EL (cell line): Measurements from ENCODE around the gene TNPO1.
"Not testable (repeated sequence)": the region's sequence is repeated elsewhere in the genome, so short reads cannot be mapped to it uniquely, and the experiment has no call there.

Source experiments
- DNase-seq: peaks from one replicate; pipeline ENCODE4 v3.0.0-alpha.2; 2016

TNPO1 gene

DNA sequence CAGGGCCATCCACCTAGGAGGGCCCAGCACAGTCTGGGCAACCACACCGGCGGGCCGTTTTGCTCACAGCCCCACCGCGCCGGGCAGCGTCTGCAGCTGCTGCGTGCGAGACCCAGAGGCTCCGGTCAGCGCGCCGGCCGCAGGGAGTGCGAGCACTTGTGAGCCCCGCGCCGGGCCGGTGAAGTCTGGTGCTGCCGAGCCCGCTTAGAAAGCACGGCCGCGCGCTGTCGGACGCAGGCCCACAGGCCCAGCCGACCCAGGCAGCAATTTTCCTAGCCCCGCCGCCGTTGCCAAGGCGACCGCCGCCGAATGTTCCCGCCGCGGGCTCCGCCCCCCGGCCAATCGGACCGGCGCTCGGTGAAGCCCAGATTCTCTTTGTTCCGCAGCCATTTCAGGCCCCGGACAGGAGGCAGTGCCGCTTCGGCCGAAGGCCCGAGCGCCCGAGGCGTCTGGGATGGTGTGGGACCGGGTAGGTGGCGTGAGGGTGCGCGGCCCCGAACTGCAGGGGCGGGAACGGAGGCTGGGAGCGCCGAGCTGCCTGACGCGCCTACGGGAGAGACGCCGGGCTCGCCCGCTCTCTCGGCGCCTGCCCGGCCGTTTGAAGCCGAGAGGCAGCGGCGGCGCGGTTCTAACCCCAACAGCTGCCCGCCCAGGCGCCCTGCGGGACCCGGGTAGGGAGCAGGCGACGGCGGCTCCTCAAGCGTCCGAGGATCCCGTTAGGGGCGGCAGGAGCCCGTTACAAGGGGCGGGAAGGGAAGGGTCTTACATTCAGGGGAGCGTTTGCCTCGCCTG is at the start of gene TNPO1:
Gene TNPO1, plus strand, starts transcription at position 378 of the 792 bp plus-strand sequence. Its CDS starts 77 bp downstream, at position 455.
- DNase-seq = peak; percentile 92

DNA sequence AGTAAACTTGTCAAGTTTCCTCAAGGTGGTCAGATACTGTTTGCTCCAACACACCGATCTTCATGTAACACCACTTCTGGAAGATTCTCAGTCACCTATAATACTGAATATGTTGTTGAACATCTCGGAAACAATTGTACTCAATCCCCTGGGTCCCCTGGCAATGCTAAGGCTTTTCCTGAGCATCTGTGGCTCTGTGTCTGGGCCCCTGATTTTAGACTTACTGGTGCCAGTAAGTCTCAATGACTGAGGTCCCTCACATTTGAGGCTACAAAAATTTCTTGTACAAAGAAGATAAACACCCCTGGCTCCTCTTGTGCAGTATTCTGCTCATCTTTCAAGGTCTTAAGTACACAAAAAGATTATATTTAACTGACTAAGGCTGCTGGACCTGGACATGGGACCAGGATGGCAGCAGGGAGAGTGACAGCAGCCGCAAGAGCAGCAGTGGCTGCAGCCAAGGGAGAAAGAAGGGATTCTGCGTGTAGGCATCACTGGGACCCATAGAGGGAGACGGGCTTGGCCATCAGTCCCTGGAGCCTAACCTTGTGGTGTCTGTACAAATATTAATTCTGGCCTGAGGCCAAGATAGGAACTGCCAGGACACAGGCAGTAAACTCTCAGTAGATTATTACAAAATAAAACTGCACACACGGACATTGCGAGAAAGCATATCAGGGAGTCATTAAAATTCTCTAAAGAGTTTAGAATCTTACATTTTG is 49.0 kb upstream of the TNPO1 start:
- DNase-seq = no peak

DNA sequence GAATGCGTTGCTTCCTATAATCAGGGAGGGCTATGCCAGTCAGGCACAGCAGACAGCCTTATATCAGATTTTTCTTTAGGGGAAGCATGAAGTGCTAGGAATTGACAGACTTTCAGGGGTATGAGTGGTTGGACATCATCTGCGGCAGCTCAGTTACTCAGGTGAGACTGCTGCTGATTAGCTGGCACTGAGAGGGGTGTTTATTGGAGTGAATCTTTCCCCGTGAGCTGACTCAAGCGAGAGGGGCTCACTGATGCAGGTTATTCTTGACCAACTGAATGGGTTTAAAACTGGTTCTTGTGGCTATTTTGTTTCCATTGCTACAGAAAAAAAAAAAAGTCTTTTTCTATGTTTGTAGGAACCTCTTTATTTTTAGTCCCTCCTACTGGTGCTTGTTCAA is 46.2 kb upstream of the TNPO1 start:
- no peak for DNase-seq

DNA sequence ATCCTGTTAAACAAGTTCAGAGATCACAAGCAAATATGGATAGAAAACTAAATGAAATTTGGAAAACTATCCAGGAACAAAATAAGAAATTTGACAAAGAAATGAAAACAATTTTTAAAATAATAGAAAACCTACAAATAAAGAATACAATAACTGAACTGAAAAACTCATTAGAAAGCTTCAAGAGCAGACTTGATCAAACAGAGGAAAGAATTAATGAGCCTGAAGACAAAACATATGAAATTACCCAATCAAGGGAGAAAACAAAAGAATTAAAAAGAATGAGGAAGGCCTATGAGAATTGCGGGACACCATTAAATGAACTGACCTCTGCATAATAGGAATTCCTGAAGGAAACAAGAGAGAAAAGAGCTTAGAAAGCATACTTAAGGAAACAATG is 39.8 kb upstream of the TNPO1 start:
- DNase-seq = no peak

DNA sequence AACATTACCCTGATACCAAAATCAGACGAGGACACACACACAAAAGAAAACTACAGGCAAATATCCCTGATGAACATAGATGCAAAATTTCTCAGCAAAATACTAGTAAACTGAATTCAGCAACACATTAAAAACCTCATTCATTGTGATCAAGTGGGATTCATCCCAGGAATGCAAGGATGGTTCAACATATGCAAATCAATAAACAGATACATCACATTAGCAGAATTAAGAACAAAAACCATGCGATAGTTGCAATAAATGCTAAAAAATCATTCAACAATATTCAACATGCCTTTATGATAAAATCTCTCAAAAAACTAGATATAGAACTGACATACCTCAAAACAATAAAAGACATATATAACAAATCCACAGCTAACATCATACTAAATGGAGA is 36.9 kb upstream of the TNPO1 start:
- no peak for DNase-seq

DNA sequence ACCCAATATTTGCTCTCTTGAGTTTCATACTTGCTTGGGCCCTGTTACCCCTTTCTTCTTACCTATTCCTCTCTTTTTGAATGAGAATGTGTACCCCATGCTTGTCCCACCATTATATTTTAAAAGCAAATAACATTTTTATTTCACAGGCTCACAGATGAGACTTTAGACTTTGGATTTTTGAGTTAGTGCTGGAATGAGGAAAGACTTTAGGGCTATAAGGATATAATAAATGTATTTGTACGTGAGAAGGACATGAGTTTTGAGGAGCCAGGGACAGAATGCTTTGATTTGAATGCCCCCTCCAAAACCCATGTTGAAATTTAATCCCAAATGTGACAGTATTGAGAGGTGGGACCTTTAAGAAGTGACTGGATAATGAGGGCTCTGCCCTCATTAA is 33.1 kb upstream of the TNPO1 start:
- no peak for DNase-seq

DNA sequence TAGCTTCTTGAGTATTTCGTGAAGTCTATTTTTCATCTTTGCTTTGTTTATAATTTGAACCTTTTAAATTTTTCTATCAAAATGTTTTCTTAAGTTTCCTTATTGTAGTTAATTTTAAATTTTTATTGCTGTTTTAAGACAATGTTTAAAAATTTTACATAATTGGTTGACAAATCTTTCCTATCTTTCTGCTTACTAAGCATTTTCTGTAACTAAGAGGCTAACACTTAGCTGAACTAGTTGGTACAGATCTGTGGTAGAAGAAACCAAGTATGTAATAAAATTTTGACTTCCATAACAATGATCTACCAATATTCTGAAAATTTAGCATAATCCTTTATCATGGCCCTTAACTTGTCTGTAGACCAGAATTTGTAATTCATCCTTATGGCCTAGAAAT is 32.3 kb upstream of the TNPO1 start:
- no peak for DNase-seq

DNA sequence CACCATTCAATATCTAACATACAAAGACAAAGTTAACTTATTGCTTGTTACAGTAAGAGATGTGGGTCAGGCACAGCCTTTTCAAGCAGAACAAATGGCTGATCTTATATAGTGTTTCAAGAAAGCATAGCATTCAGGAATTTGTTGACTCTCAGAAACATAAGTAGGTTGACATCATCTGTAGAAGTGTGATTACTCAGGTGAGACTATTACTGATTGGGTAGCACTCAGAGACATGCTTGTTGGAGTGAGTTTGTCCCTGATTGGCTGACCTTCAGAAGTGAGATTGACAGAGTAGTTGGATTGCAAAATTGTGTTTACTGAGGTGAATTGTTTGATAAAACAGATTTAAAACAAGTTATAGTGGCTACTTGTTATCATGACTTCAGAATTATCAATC is 30.7 kb upstream of the TNPO1 start:
- no peak for DNase-seq

DNA sequence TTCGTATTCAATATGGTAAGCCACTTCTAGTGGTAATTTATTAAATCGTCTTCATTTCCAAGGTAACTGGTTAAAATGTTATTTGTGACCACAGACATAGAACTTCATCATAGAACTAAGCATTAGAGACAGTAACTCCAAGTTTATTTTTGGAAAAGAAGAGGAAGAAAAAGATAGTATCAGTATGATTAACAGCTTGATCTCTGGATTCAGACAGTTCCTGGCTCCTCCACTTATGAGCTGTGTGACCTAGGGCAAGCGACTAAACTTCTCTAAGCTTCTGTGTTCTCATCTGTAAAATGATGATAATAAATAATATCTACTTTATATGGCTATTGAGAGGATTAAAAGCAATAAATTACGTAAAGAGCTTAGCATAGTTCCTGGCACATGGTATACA is 29.8 kb upstream of the TNPO1 start:
- no peak for DNase-seq

DNA sequence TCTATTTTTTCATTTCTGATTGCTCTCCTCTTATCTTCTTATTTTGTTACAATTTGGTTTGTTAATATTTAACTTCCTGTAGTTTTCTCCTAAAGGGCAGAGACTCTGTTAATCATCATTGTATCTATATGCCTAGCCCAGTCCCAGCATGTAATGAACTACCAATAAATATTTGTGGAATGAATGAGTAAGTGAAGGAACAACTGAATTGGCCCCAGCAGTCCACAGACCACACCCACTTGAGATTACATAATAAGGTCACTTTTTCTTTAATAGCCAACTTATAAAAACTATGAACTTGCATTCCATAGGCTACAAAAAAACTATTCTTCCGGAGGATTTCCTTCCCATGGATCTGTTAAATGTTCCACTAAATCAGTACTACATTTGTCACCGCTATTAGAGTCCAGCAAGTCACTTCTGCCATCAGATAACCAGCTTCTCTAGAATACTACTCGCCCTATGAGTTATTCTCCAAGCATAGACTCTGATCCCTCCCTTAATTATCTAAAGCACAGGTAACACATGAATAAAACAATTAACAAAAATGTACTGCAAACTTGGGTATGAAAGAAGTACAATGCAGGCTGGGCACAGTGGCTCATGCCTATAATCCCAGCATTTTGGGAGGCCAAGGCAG is 27.5 kb upstream of the TNPO1 start:
- DNase-seq = peak; percentile 65

DNA sequence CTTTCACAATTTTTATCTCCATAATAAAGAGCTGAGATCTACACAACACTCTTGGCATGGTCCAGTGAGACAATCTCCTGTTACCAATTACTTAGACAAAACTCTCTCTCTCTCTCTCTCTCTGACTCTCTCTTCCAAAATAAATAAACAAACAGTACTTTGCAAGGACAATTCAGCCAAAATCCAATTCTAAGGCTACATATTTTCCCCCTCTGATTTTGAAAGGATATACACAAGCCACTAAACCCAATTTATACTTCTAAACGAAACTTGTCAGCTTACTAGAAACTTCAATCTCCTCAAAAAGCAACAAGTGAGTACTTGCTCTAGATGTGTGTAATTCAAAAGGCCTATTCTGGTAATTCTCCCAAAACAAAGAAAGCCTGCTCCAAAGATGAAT is 26.3 kb upstream of the TNPO1 start:
- peak; percentile 8 for DNase-seq

DNA sequence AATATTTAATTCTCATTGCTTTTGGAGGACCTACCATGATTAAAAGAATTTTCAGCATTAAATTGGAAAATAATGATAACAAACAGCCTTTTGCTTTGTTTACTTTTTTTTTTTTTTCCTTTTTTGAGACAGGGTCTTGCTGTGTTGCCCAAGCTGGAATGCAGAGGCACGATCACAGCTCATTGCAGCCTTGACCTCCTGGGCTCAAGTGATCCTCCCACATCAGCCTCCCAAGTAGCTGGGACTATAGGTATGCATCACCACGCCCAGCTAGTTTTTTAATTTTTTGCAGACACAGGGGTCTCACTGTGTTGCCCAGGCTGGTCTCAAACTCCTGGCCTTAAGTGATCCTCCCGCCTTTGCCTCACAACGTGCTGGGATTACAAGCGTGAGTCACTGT is 23.8 kb upstream of the TNPO1 start:
- DNase-seq = not testable (repeated sequence)

DNA sequence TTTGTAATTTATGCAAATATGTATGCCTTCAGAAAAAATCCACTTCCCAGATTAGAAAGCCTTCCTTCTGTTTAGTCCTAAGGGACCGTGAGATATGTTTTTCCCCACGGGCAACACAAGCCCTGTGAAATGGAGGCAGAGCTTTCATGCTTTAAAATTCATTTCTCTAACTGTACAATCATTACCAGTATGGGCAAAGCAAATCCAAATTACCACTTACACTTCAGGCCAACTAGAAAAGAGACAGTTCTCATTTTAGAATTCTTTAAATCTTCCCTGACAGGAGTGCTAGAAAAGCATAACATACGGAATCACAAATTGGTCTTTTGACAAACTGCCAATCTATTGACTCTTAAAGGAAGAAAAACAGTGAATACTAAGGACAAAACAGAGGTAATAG is 20.5 kb upstream of the TNPO1 start:
- DNase-seq = no peak

DNA sequence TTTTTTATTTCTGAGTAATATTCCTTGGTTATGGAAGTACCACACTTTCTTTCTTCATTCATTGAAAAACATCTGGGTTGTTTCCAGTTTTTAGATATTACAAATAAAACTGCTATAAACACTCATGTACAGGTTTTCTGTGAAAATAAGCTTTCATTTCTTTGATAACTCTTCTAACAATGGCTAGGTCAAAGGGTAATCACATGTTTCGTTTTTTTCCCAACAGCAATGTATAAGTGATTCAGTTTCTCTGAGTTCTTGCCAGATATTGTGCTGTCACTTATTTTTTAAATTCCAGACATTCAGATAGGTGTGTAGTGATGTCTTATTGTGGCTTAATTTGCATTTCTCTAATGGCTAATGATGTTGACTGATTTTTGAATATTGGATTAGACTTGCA is 16.7 kb upstream of the TNPO1 start:
- DNase-seq = no peak

DNA sequence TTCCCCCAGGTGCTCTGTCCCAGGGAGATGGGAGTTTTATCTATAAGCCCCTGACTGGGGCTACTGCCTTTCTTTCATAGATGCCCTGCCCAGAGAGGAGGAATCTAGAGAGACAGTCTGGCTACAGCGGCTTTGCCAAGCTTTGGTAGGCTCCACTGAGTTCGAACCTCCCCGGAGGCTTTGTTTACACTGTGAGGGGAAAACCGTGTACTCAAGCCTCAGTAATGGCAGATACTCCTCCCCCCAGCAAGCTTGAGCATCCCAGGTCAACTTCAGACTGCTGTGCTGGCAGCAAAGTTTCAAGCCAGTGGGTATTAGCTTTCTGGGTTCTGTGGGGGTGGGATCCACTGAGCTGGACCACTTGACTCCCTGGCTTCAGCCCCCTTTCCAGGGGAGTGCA is 7.8 kb upstream of the TNPO1 start:
- not testable (repeated sequence) for DNase-seq

DNA sequence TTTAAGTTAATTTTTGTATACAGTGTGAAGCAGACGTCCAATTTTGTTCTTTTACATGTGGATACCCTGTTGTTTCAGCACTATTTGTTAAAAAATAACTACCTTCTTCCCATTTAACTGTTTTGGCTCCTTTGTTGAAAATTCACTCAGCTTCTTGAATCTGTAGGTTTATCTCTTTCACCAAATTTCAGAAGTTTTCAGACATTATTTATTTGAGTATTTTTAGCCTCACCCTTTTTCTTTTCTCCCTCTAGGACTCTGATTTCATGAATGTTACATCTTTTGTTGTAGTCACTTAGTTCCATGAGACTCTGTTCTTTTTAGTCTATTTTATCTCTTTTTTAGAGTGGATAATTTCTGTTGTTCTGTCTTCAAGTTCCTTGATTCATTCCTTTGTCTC is 4.6 kb upstream of the TNPO1 start:
- DNase-seq = no peak

DNA sequence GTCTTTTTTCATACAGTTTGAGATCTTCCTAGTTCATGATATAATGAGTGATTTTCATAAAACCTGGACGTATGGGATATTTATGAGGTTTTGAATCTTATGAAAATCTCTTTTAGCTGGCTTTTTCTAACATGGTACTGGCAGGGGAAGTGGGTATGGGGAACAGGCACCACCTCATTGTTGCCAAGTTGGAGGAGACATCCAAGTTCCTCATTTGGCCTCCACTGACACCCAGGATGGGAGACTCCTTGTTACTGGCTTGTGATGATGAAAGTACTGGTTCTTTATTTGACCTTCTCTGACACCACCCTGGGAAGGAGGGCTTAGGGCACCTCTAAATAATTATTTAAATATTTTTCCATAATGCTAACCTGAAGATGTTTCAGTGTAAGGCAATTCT is 4.0 kb upstream of the TNPO1 start:
- DNase-seq = no peak

DNA sequence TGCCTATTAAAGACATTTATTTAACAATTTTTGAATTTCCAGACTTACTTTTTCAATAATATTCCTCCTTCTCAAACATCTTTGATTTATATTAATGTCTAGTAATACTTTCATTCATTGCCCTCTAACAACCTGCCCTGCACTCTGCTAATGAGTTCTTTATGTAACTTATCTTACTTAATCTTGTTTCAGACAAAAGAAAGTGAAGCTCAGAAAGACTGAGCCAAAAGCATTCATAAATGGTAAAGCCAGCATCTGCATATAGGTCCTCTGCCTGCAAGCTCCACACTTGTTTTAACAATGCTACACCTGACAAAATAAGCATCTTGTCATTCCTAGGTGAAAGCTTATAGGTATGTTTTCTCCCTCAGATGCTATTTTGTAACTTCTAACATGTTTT is 2.4 kb upstream of the TNPO1 start:
- no peak for DNase-seq

DNA sequence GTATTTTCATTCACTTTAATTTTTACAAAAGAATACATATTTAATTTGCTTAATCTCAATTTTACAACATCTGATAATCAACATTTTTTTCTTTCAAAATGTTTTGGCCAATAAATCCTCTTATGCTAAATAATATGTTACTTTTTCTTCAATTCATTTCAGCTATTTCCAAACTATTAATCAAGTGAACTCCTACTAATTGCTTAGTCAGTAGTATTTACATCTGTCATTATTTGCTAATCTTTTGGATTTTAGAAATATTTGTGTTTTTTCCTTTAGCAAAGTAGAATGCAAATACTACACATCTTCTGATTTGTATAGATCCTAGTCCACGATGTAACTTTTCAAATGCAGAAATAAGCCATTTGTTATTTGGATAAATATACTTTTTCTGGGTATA is 1.6 kb upstream of the TNPO1 start:
- DNase-seq = no peak

DNA sequence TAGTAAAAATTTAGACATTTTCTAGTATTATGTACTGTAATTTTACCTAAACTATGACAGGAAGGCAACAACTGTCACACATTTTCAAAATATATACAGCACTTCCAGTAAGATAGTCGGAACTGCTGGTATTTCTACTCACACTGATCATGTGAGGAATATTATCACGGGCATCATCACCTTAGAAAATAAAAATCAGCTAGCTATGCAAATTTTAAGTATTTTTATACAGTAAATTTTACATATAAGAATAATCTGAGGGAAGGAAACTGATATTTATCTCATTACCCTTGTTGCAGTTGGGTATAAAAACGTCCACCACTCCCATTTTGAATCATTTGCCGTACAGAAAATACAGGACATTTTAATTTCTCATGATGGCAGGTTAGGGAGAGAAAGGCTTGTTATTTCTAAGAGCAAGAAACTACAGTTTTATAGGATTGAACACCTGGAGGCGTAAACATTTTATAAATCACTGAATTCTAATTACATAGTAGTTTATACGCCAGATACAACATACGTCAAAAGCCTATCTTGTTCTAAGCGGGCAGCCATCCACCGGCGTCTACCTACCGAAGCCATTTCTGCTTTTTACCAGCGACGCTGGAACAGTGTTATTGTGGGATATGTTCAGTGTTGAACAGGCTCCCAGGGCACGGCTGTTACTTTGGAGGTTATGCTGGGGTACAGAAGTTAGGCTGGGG is 729 bp upstream of the TNPO1 start:
- DNase-seq = no peak

DNA sequence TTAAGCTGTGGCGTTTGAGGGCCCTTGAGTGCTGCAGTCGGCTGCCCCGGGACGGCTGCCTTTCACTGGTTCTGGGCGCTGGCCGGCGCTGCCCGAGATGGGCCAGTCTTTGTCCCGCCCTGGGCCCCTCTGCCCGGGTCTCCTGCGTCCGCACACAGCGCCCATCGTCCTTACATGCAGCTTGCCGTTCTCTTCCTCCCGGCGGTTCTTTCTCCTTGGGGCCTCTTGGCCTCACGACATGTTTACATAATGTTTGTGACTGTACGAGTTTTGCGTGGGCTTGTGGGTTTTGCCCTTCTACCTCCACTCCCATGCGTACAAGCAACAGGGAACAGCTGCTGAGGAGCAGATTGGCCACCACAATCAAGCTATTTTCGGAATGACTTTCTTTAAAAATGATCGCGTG is 618 bp downstream of the TNPO1 start:
- peak; percentile 62 for DNase-seq

DNA sequence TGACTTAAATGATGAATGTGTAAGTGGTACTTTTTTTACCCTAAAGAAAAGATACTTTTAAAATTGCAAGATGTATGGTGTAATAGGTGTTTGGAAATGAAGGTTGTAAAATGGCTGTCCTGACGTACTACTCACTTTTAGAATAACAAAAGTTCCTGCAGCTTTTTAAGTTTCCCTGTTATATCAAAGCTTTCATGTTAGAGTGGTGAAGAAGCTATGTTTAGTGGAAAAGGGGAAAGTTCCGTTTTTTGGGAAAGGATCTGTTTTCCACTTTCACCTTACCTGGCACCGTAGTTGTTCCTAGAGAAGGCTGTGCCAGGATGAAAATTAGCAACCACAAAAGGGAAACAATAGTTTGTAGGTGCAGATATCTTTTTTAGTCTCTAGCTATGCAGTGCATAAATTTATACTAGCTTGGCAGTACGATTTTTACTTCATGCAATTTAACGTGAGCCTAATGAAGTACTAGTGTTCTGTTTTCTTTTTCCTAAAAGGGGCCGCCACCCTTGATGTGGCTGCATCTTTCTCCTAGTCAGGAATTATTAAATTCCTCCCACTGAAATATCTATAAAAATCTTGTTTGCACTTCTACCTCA is 1.3 kb downstream of the TNPO1 start:
- DNase-seq = no peak
